Tibial nerve (tissue), 4 donors: ENCODE measurements around the gene USP50. TPM values are rescaled to one million over a fixed set of nuclear protein-coding genes. Genes with fewer than 3 reads are reported as not detected.
"Not testable (repeated sequence)": the region's sequence is repeated elsewhere in the genome, so short reads cannot be mapped to it uniquely, and the experiment has no call there.

Experiments
- DNase-seq, 2 donors: peaks; one replicate each; pipeline ENCODE4 v3.0.0-alpha.2; 2019; ENCODE audit warnings: low spot score in 2 of 2
- H3K27ac ChIP-seq, 4 donors: fragments of 200-600 bp; sonication (generic) in 3 of 4; one replicate each; pipeline ENCODE4 v1.5.1; 2017 to 2019; ENCODE audit warnings: mild to moderate bottlenecking in 1 of 4
- H3K27me3 ChIP-seq, 2 donors: fragments of 200-600 bp; sonication (generic) in 1 of 2; one replicate each; pipeline versions ENCODE4 v1.5.1 to v1.6.0; 2017 to 2019
- H3K36me3 ChIP-seq, 3 donors: fragments of 200-600 bp; sonication (generic); one replicate each; pipeline ENCODE4 v1.5.1; 2018 to 2019
- H3K4me1 ChIP-seq, 4 donors: fragments of 200-600 bp; sonication (generic) in 3 of 4; one replicate each; pipeline ENCODE4 v1.5.1; 2017 to 2019
- H3K4me3 ChIP-seq, 4 donors: fragments of 200-600 bp; sonication (generic) in 3 of 4; one replicate each; pipeline ENCODE4 v1.5.1; 2017 to 2019; ENCODE audit warnings: mild to moderate bottlenecking in 1 of 4, moderate library complexity in 1 of 4
- H3K9me3 ChIP-seq, 4 donors: fragments of 200-600 bp; sonication (generic) in 3 of 4; one replicate each; pipeline ENCODE4 v1.5.1; 2017 to 2019
- EP300 ChIP-seq, 2 donors: sonication (generic); formaldehyde crosslinking; IDR thresholded peaks; one replicate each; pipeline ENCODE4 v1.6.1; 2017; ENCODE audit warnings: antibody characterized with exemption in 2 of 2, mild to moderate bottlenecking in 1 of 2
- POLR2A ChIP-seq, 2 donors: fragments of 450-650 bp; IDR thresholded peaks; one replicate each; pipeline ENCODE4 v1.6.1; 2017; ENCODE audit warnings: antibody characterized with exemption in 2 of 2, mild to moderate bottlenecking in 2 of 2, moderate library complexity in 2 of 2
- WGBS, 2 donors: methylation state at CpG; one replicate each; pipeline ENCODE4 v1.1.5; 2018; 5-methylcytosine and 5-hydroxymethylcytosine counted together
- total RNA-seq, 4 donors: library from RNA; depleted of rRNA; stranded (reverse); fragments of >200 nt; gene quantifications; one replicate each; pipeline ENCODE4 v1.1.0, GENCODE V29; 2016
- TF ChIP-seq, protein P1 (sequence below), 5 experiments: fragments of 200-600 bp in 3 of 5; fragments of 450-650 bp in 2 of 5; sonication (generic) in 3 of 5; IDR thresholded peaks; one replicate each; pipeline ENCODE4 v1.5.1; 2016 to 2019; ENCODE audit warnings: antibody characterized with exemption in 5 of 5, mild to moderate bottlenecking in 3 of 5, moderate library complexity in 2 of 5

The USP50 gene
- total RNA-seq, 4 donors from 2014 or later = 1.5 to 2.2 TPM; not detected in 2

DNA sequence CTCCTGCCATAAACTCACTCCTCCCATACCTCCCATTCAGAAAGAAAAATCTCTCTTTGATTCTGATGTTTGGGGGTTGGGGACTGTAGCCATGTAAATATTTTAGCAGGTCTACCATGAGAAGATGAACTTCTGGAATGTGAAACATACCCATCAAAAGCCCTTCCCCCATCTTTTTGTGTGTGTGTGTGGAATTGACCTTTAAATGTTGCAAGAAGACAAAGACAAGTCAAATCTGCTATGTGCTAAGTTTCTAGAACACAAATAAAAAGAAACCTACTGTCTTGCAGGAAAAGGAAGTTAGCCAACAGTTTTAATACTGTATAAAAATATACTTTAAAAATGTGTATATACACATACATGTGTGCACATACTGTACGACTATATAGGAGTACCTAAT lies 29.7 kb upstream of the USP50 start:
- H3K27ac ChIP-seq = no peak overlapping the region
- H3K9me3 ChIP-seq = no peaks in the 10 kb centered on the region
- TF ChIP-seq POLR2A (IDR thresholded peaks at IDR 0.05) = no peak
- TF ChIP-seq, protein P1, sequence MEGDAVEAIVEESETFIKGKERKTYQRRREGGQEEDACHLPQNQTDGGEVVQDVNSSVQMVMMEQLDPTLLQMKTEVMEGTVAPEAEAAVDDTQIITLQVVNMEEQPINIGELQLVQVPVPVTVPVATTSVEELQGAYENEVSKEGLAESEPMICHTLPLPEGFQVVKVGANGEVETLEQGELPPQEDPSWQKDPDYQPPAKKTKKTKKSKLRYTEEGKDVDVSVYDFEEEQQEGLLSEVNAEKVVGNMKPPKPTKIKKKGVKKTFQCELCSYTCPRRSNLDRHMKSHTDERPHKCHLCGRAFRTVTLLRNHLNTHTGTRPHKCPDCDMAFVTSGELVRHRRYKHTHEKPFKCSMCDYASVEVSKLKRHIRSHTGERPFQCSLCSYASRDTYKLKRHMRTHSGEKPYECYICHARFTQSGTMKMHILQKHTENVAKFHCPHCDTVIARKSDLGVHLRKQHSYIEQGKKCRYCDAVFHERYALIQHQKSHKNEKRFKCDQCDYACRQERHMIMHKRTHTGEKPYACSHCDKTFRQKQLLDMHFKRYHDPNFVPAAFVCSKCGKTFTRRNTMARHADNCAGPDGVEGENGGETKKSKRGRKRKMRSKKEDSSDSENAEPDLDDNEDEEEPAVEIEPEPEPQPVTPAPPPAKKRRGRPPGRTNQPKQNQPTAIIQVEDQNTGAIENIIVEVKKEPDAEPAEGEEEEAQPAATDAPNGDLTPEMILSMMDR (IDR thresholded peaks at IDR 0.05) = no peak
- no peak for TF ChIP-seq EP300 (IDR thresholded peaks at IDR 0.05)
- H3K27me3 ChIP-seq = no peaks in the 10 kb centered on the region
- no peak for DNase-seq
- no peak overlapping the region for H3K4me3 ChIP-seq
- peaks cover 0 to 89% (median 2%) of the 10 kb centered on the region in 3 donors for H3K36me3 ChIP-seq
- no peaks in the 10 kb centered on the region for H3K4me1 ChIP-seq
- WGBS, 2 donors = 73 to 79% methylated on average over 1 of the region's 1 CpG

DNA sequence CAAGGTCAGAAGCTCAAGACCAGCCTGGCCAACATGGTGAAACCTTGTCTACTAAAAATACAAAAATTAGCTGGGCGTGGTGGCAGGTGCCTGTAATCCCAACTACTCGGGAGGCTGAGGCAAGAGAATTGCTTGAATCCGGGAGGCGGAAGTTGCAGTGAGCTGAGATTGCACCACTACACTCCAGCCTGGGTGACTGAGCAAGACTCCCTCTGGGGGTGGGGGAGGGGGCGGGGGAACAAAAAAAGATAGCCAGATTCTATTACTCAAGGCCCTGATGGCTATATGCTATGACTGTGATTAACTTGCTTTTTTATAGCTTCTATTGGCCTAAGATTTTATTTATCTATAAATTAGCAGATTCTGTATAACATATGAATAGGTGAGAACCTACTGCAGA lies 27.4 kb upstream of the USP50 start:
- WGBS, 2 donors = 93 to 96% methylated on average over 5 of the region's 5 CpGs
- H3K9me3 ChIP-seq = not testable (repeated sequence)

DNA sequence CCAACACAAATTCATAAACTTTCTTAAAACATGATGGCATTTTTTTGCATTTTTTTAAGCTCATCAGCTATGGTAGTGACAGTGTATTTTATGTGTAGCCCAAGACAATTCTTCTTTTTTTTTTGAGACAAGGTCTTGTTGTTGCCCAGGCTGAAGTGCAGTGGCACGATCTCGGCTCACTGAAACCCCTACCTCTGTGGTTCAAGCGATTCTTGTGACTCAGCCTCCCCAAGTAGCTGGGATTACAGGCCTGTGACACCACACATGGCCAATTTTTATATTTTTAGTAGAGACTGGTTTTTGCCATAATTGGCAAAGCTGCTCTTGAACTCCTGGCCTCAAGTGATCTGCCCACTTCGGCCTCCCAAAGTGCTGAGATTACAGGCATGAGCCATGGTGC lies 17.3 kb upstream of the USP50 start:
- Histone ChIP-seq H3K4me3 (no peak overlapping the region), H3K36me3 (peaks cover 0 to 62% (median 0%) of the 10 kb centered on the region in 3 donors), H3K27ac (no peak overlapping the region), H3K27me3 (no peaks in the 10 kb centered on the region), H3K9me3 (no peaks in the 10 kb centered on the region), H3K4me1 (no peaks in the 10 kb centered on the region)
- WGBS, 2 donors = 91 to 92% methylated on average over 4 of the region's 4 CpGs
- TF ChIP-seq, protein P1 (IDR thresholded peaks at IDR 0.05) = no peak
- TF ChIP-seq EP300 (IDR thresholded peaks at IDR 0.05) (no peak), POLR2A (IDR thresholded peaks at IDR 0.05) (no peak)
- DNase-seq = no peak

More for the DNA sequence above, 27.4 kb upstream of the USP50 start:
- H3K4me3 ChIP-seq, H3K4me1 ChIP-seq, H3K27ac ChIP-seq, DNase-seq, H3K27me3 ChIP-seq: not testable (repeated sequence)
- peaks cover 0 to 90% (median 2%) of the 10 kb centered on the region in 3 donors for H3K36me3 ChIP-seq

DNA sequence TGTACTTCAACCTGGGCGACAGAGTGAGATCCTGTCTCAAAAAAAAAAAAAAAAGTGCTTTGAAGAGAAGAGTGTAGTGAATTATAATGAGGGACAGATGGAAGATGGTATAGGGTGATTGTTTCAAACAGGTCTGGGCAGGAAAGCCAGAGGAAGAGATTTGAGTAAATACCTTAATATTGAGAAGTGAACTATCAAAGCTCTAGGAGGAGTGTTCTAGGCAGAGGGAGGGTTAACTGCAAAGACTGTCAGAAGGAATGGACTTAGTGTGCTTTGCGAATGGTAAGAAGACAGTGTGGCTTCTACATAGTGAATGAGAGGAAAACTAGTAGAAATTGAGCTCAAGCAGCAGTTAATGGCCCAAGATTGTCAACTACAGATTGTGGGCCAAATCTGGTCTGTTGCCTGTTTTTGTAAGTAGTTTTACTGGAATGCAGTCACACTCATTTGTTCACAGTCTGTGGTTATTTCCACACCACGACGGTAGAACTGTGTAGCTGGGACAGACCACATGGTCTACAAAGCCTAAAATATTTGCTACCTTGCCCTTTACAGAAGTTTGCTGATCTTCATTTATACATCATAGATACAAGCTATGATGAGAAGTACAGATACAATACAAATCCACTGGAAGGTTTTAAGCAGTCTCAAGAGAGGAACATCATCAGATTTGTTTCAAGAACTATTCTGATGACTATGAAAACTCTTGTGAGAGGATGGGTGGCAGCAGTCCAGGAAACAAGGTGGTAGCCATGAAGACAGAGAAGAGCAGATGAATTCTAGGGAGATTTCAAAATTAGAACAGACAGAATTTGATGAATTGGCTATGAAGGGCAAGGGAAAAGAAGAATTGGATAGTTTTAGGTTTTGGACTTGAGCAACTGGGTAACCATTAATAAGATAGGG lies 16.5 kb upstream of the USP50 start:
- Histone ChIP-seq H3K27ac (no peak overlapping the region), H3K9me3 (no peaks in the 10 kb centered on the region), H3K27me3 (no peaks in the 10 kb centered on the region), H3K4me3 (no peak overlapping the region), H3K36me3 (peaks cover 0 to 63% (median 0%) of the 10 kb centered on the region in 3 donors), H3K4me1 (no peaks in the 10 kb centered on the region)
- DNase-seq = no peak
- TF ChIP-seq EP300 (IDR thresholded peaks at IDR 0.05) = no peak
- TF ChIP-seq, protein P1 (IDR thresholded peaks at IDR 0.05) = no peak
- WGBS, 2 donors = 77 to 79% methylated on average over 4 of the region's 4 CpGs

GRCh38 chr15:50558012-50558411 lies 11.5 kb upstream of the USP50 start:
- H3K4me1 ChIP-seq = no peaks in the 10 kb centered on the region
- no peak for TF ChIP-seq POLR2A (IDR thresholded peaks at IDR 0.05)
- TF ChIP-seq, protein P1 (IDR thresholded peaks at IDR 0.05) = no peak
- no peak for TF ChIP-seq EP300 (IDR thresholded peaks at IDR 0.05)
- DNase-seq = no peak
- no peak overlapping the region for H3K4me3 ChIP-seq
- peaks cover 0 to 53% (median 0%) of the 10 kb centered on the region in 3 donors for H3K36me3 ChIP-seq
- H3K27me3 ChIP-seq = no peaks in the 10 kb centered on the region
- H3K27ac ChIP-seq = no peak overlapping the region
- H3K9me3 ChIP-seq = no peaks in the 10 kb centered on the region
- 96 to 100% methylated on average over 2 of the region's 2 CpGs for WGBS, 2 donors
